H1 (cell line): ENCODE data around the gene SLC35D2. TPM values are rescaled to one million over a fixed set of nuclear protein-coding genes. Genes with fewer than 3 reads are reported as not detected.

Source experiments
- BRCA1 ChIP-seq: IDR thresholded peaks from 2 replicates; pipeline ENCODE4 v1.6.1; 2012; ENCODE audit warnings: low read depth, low read length, improper control_type of control experiment
- CTBP2 ChIP-seq: IDR thresholded peaks from 2 replicates; pipeline ENCODE4 v1.7.0; 2011; ENCODE audit warnings: borderline replicate concordance, mild to moderate bottlenecking, moderate library complexity, mixed read lengths, low read length; ENCODE audit not compliant: insufficient read depth, insufficient read length
- GTF2F1 ChIP-seq: IDR thresholded peaks from 2 replicates; pipeline ENCODE4 v1.6.1; 2012; ENCODE audit warnings: low read depth, low read length, improper control_type of control experiment, borderline replicate concordance
- HDAC2 ChIP-seq, 2 experiments: fragments of 300-600 bp in 1 of 2; sonication (generic) in 1 of 2; IDR thresholded peaks; 2 replicates each; pipeline ENCODE4 v1.6.1; 2011 to 2012; ENCODE audit warnings: low read depth in 2 of 2, low read length in 2 of 2, mild to moderate bottlenecking in 2 of 2, moderate library complexity in 2 of 2, borderline replicate concordance in 1 of 2, inconsistent platforms in 1 of 2
- JUN ChIP-seq: IDR thresholded peaks from 2 replicates; pipeline ENCODE4 v1.6.1; 2011; ENCODE audit warnings: low read depth, mild to moderate bottlenecking, improper control_type of control experiment, low read length
- RNF2 ChIP-seq: fragments of 200-900, 300-1000 bp; sonication (generic); IDR thresholded peaks from 2 replicates; pipeline ENCODE4 v1.7.1; 2016; ENCODE audit warnings: borderline replicate concordance, low read depth, mild to moderate bottlenecking, antibody characterized with exemption, low read length; ENCODE audit not compliant: poor library complexity, severe bottlenecking; ENCODE audit errors: missing control alignments
- polyA plus RNA-seq, 7 experiments: library from polyadenylated mRNA; depleted of rRNA in 3 of 7; stranded (reverse) in 5 of 7; unstranded in 2 of 7; fragments of >200 nt in 5 of 7; fragments of 200-250 nt in 2 of 7; gene quantifications; 1 replicate in 5 of 7; 2 replicates in 1 of 7; 4 replicates in 1 of 7; pipeline versions ENCODE4 v1.2.1 to v1.2.3, GENCODE V29; 2011 to 2013; ENCODE audit warnings: missing spikeins in 2 of 7, mixed read lengths in 2 of 7
- total RNA-seq: library from RNA; stranded (reverse); fragmentation: NEBNext Ultra II Directional; extraction: Animal tissue kit (Norgen Biotek cat#: 25700); gene quantifications from 2 replicates; pipeline ENCODE4 v1.2.1, GENCODE V29; 2021

SLC35D2 gene
- total and polyA plus RNA-seq, 2 of the 8 experiments (the other 6 are each of a cell fraction or from before 2014, with no cell fraction given): 9.6 to 11.5 TPM

DNA sequence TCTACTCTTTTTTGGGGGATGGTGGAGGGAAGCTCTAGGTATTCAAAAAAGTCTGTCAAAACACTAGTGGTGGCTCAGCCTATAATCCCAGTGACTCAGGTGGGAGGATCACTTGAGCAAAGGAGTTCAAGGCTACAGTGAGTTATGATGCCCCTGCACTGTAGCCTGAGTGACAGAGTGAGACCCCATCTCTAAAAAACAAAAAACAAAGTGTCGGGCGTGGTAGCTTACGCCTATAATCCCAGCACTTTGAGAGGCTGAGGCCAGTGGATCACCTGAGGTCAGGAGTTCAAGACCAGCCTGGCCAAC, 15.8 kb upstream of the SLC35D2 start (continued):
- TF ChIP-seq JUN (no peak), RNF2 (no peak), HDAC2 (IDR thresholded peaks at IDR 0.05; ENCODE audit: borderline replicate concordance in 1 of 2, low read depth in 2 of 2, low read length in 2 of 2) (no peak), BRCA1 (no peak), CTBP2 (no peak), GTF2F1 (no peak)
